ENCODE results near the gene ARHGAP23.

The ARHGAP23 gene, protein sequence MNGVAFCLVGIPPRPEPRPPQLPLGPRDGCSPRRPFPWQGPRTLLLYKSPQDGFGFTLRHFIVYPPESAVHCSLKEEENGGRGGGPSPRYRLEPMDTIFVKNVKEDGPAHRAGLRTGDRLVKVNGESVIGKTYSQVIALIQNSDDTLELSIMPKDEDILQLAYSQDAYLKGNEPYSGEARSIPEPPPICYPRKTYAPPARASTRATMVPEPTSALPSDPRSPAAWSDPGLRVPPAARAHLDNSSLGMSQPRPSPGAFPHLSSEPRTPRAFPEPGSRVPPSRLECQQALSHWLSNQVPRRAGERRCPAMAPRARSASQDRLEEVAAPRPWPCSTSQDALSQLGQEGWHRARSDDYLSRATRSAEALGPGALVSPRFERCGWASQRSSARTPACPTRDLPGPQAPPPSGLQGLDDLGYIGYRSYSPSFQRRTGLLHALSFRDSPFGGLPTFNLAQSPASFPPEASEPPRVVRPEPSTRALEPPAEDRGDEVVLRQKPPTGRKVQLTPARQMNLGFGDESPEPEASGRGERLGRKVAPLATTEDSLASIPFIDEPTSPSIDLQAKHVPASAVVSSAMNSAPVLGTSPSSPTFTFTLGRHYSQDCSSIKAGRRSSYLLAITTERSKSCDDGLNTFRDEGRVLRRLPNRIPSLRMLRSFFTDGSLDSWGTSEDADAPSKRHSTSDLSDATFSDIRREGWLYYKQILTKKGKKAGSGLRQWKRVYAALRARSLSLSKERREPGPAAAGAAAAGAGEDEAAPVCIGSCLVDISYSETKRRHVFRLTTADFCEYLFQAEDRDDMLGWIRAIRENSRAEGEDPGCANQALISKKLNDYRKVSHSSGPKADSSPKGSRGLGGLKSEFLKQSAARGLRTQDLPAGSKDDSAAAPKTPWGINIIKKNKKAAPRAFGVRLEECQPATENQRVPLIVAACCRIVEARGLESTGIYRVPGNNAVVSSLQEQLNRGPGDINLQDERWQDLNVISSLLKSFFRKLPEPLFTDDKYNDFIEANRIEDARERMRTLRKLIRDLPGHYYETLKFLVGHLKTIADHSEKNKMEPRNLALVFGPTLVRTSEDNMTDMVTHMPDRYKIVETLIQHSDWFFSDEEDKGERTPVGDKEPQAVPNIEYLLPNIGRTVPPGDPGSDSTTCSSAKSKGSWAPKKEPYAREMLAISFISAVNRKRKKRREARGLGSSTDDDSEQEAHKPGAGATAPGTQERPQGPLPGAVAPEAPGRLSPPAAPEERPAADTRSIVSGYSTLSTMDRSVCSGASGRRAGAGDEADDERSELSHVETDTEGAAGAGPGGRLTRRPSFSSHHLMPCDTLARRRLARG (N-terminal part only)

DNA sequence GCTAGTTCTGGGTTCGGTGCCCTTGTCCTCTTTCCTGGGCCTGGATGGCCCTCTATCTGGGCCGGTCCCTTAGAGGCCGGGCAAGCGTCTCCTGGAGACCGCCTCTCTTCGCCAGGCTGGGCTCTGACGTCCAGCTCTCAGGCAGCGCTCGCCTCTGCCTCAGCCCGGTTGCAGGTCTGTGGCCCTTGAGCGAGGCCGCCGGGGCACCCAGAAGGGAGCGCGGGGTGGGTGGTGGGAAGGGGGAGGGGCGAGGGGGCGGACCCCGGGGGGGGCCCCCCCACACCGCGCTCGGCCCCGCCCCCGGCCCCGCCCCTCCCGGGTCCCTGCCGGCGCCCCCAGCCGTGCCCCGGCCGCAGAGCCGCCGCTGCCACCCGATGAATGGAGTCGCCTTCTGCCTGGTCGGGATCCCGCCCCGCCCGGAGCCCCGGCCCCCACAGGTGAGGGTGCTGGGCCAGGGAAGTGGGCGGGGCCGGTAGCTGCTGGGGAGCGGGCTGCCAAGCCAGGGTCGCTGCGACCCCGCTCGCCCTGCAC lies at the start of gene ARHGAP23:
TSS of gene ARHGAP23 (plus strand) at position 353 of the 531 bp plus-strand sequence. CDS start at position 375, 22 bp downstream.
- TF ChIP-seq EP300 (IDR thresholded peaks at IDR 0.05; ENCODE audit: borderline replicate concordance), result no peak
- TF ChIP-seq CEBPB (IDR thresholded peaks at IDR 0.05), result no peak

DNA sequence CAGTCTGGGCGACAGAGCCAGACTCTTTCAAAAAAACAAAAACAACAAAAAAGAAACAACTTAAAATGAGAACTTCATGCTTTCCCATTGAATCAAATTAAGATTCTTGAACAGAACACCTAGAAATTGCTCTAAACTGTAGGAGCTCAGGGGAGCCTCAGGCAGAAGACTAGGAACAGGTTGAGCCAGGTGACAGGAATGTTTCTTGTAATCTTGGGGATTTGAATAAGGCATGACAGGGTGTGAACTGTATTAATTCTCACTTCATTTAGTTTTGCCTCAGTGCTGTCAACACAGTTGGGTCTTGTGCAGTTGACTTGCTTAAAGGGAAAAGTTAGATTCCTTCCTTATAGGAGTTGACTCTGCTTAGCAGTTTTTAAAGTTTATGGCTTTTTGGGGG lies 48.8 kb upstream of the ARHGAP23 start:
- TF ChIP-seq TAF1 (IDR thresholded peaks at IDR 0.05; ENCODE audit: low read depth), result no peak
- TF ChIP-seq, protein P1, sequence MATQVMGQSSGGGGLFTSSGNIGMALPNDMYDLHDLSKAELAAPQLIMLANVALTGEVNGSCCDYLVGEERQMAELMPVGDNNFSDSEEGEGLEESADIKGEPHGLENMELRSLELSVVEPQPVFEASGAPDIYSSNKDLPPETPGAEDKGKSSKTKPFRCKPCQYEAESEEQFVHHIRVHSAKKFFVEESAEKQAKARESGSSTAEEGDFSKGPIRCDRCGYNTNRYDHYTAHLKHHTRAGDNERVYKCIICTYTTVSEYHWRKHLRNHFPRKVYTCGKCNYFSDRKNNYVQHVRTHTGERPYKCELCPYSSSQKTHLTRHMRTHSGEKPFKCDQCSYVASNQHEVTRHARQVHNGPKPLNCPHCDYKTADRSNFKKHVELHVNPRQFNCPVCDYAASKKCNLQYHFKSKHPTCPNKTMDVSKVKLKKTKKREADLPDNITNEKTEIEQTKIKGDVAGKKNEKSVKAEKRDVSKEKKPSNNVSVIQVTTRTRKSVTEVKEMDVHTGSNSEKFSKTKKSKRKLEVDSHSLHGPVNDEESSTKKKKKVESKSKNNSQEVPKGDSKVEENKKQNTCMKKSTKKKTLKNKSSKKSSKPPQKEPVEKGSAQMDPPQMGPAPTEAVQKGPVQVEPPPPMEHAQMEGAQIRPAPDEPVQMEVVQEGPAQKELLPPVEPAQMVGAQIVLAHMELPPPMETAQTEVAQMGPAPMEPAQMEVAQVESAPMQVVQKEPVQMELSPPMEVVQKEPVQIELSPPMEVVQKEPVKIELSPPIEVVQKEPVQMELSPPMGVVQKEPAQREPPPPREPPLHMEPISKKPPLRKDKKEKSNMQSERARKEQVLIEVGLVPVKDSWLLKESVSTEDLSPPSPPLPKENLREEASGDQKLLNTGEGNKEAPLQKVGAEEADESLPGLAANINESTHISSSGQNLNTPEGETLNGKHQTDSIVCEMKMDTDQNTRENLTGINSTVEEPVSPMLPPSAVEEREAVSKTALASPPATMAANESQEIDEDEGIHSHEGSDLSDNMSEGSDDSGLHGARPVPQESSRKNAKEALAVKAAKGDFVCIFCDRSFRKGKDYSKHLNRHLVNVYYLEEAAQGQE (IDR thresholded peaks at IDR 0.05; ENCODE audit: low read depth), result no peak
- TF ChIP-seq FOXM1 (IDR thresholded peaks at IDR 0.05; ENCODE audit: borderline replicate concordance, low read depth), result no peak
- TF ChIP-seq CEBPB (IDR thresholded peaks at IDR 0.05), result no peak
- TF ChIP-seq, protein P2, sequence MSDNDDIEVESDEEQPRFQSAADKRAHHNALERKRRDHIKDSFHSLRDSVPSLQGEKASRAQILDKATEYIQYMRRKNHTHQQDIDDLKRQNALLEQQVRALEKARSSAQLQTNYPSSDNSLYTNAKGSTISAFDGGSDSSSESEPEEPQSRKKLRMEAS (IDR thresholded peaks at IDR 0.05), result no peak
- no peak for TF ChIP-seq RAD21 (IDR thresholded peaks at IDR 0.05; ENCODE audit: low read depth)
- TF ChIP-seq CREB1 (IDR thresholded peaks at IDR 0.05; ENCODE audit: low read depth), result no peak
- TF ChIP-seq TEAD4 (IDR thresholded peaks at IDR 0.05), result no peak
- no peak for TF ChIP-seq EGR1 (IDR thresholded peaks at IDR 0.05)
- no peak for TF ChIP-seq TCF12 (IDR thresholded peaks at IDR 0.05; ENCODE audit: low read depth)
- TF ChIP-seq NFIC (IDR thresholded peaks at IDR 0.05), result no peak
- no peak for TF ChIP-seq ZBTB7A (IDR thresholded peaks at IDR 0.05; ENCODE audit: low read depth)
- TF ChIP-seq EP300 (IDR thresholded peaks at IDR 0.05; ENCODE audit: borderline replicate concordance), result no peak
- TF ChIP-seq YY1 (IDR thresholded peaks at IDR 0.05; ENCODE audit: low read depth), result no peak
- TF ChIP-seq, protein P3, sequence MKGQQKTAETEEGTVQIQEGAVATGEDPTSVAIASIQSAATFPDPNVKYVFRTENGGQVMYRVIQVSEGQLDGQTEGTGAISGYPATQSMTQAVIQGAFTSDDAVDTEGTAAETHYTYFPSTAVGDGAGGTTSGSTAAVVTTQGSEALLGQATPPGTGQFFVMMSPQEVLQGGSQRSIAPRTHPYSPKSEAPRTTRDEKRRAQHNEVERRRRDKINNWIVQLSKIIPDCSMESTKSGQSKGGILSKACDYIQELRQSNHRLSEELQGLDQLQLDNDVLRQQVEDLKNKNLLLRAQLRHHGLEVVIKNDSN (IDR thresholded peaks at IDR 0.05), result no peak

DNA sequence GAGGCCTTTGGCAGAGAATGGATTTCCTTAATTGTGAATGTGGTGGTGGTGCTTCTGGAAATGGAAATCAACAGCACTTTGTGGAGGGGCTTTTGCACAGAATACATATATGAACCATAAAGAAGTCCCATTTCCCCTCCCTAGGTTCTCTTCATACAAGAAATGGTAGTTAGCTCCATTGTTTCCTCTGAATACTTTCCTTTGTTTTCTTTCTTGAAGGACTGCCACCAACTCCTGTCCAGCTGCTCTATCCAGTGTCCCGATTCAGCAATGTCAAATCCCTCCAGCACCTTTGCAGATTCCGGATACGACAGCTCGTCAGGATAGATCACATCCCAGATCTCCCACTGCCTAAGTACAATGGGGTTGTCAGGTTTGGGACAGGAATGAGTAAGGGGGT lies 33.2 kb upstream of the ARHGAP23 start:
- no peak for TF ChIP-seq YY1 (IDR thresholded peaks at IDR 0.05; ENCODE audit: low read depth)
- TF ChIP-seq, protein P1 (IDR thresholded peaks at IDR 0.05; ENCODE audit: low read depth), result no peak
- TF ChIP-seq, protein P3 (IDR thresholded peaks at IDR 0.05), result no peak
- no peak for TF ChIP-seq TAF1 (IDR thresholded peaks at IDR 0.05; ENCODE audit: low read depth)
- no peak for TF ChIP-seq CREB1 (IDR thresholded peaks at IDR 0.05; ENCODE audit: low read depth)
- TF ChIP-seq CEBPB (IDR thresholded peaks at IDR 0.05), result no peak
- TF ChIP-seq, protein P2 (IDR thresholded peaks at IDR 0.05), result no peak
- no peak for TF ChIP-seq EGR1 (IDR thresholded peaks at IDR 0.05)
- TF ChIP-seq ZBTB7A (IDR thresholded peaks at IDR 0.05; ENCODE audit: low read depth), result no peak
- no peak for TF ChIP-seq EP300 (IDR thresholded peaks at IDR 0.05; ENCODE audit: borderline replicate concordance)
- TF ChIP-seq FOXM1 (IDR thresholded peaks at IDR 0.05; ENCODE audit: borderline replicate concordance, low read depth), result no peak
- no peak for TF ChIP-seq NFIC (IDR thresholded peaks at IDR 0.05)
- no peak for TF ChIP-seq TEAD4 (IDR thresholded peaks at IDR 0.05)
- no peak for TF ChIP-seq TCF12 (IDR thresholded peaks at IDR 0.05; ENCODE audit: low read depth)
- TF ChIP-seq RAD21 (IDR thresholded peaks at IDR 0.05; ENCODE audit: low read depth), result no peak

DNA sequence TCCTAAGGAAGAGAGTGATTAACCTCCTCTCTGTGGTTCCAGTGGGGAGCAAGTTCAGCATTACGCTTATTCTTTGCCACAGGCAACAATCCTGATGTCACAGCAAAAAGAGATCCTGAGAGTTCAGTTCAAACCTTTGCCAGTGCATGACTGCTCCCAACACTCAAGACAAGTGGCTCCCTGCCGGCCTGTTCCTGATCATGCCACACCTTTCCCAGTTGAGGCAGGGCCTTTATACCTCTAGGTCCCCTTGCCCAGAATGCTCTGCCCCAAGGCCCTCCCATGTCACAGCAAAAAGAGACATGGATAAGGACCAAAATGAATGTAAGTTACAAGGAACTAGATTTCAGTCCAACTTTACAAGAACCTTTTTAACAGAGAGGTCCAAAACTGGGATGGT lies 31.0 kb upstream of the ARHGAP23 start:
- TF ChIP-seq FOXM1 (IDR thresholded peaks at IDR 0.05; ENCODE audit: borderline replicate concordance, low read depth) (no peak), TAF1 (IDR thresholded peaks at IDR 0.05; ENCODE audit: low read depth) (no peak), RAD21 (IDR thresholded peaks at IDR 0.05; ENCODE audit: low read depth) (no peak), CEBPB (IDR thresholded peaks at IDR 0.05) (no peak), TCF12 (IDR thresholded peaks at IDR 0.05; ENCODE audit: low read depth) (no peak)
